Peyer's patch (tissue), 4 donors: ENCODE results near the gene SEC11C. TPM values are rescaled to one million over a fixed set of nuclear protein-coding genes. Genes with fewer than 3 reads are reported as not detected.

Experiments used
- DNase-seq, 3 donors: peaks; one replicate each; pipeline ENCODE4 v3.0.0-alpha.2; 2017 to 2019
- H3K27ac ChIP-seq, 4 donors: fragments of 200-600 bp; sonication (generic); one replicate each; pipeline ENCODE4 v1.5.1; 2016 to 2019
- H3K27me3 ChIP-seq, 2 donors: fragments of 200-600 bp; sonication (generic); one replicate each; pipeline ENCODE4 v1.5.1; 2019
- H3K36me3 ChIP-seq, 3 donors: fragments of 200-600 bp; sonication (generic); one replicate each; pipeline ENCODE4 v1.5.1; 2016 to 2019
- H3K4me1 ChIP-seq, 4 donors: fragments of 200-600 bp; sonication (generic); one replicate each; pipeline ENCODE4 v1.5.1; 2016 to 2019
- H3K4me3 ChIP-seq, 4 donors: fragments of 200-600 bp; sonication (generic); 1 replicate in 3 of 4; 2 replicates in 1 of 4; pipeline ENCODE4 v1.5.1; 2016 to 2019; ENCODE audit warnings: mild to moderate bottlenecking in 1 of 4
- H3K9me3 ChIP-seq, 4 donors: fragments of 200-600 bp; sonication (generic); one replicate each; pipeline ENCODE4 v1.5.1; 2016 to 2019; ENCODE audit warnings: mild to moderate bottlenecking in 1 of 4
- POLR2A ChIP-seq, 2 donors: fragments of 450-650 bp; IDR thresholded peaks; one replicate each; pipeline ENCODE4 v1.5.1; 2017; ENCODE audit warnings: antibody characterized with exemption in 2 of 2, mild to moderate bottlenecking in 2 of 2, moderate library complexity in 2 of 2
- total RNA-seq, 4 donors: library from RNA; depleted of rRNA; stranded (reverse); fragments of >200 nt; gene quantifications; one replicate each; pipeline ENCODE4 v1.1.0, GENCODE V29; 2016
- TF ChIP-seq, protein P1 (sequence below), 6 experiments: fragments of 450-650 bp in 4 of 6; fragments of 200-600 bp in 2 of 6; sonication (generic) in 1 of 6; IDR thresholded peaks; one replicate each; pipeline ENCODE4 v1.5.1; 2017 to 2019; ENCODE audit warnings: antibody characterized with exemption in 6 of 6, mild to moderate bottlenecking in 3 of 6, moderate library complexity in 1 of 6

The SEC11C gene
- total RNA-seq, 4 donors from 2014 or later: 15.7 to 52.9 (median 29.4) TPM

DNA sequence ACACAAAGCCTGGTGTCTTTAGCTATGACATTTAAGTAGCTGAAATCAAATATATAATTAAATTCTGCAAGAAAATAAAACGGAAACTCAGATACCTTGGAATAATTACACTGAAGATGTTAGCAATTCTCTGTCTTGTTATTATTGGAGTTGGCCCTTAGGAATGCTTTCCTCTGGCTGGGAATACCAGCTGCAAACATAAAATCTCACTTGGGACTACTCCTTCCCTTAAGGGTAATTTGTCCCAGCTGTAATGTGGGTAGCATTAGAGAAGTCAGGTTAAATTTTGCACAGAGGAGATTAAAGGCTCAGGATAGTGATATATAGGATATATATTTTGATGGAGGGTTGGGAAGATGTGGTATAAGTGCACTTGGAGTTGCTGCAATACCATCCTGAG, 43.0 kb downstream of the SEC11C start:
- TF ChIP-seq, protein P1, sequence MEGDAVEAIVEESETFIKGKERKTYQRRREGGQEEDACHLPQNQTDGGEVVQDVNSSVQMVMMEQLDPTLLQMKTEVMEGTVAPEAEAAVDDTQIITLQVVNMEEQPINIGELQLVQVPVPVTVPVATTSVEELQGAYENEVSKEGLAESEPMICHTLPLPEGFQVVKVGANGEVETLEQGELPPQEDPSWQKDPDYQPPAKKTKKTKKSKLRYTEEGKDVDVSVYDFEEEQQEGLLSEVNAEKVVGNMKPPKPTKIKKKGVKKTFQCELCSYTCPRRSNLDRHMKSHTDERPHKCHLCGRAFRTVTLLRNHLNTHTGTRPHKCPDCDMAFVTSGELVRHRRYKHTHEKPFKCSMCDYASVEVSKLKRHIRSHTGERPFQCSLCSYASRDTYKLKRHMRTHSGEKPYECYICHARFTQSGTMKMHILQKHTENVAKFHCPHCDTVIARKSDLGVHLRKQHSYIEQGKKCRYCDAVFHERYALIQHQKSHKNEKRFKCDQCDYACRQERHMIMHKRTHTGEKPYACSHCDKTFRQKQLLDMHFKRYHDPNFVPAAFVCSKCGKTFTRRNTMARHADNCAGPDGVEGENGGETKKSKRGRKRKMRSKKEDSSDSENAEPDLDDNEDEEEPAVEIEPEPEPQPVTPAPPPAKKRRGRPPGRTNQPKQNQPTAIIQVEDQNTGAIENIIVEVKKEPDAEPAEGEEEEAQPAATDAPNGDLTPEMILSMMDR (IDR thresholded peaks at IDR 0.05): no peak
- TF ChIP-seq POLR2A (IDR thresholded peaks at IDR 0.05): no peak
- H3K36me3 ChIP-seq: no peaks in the 10 kb centered on the region
- H3K9me3 ChIP-seq: no peaks in the 10 kb centered on the region
- no peaks in the 10 kb centered on the region for H3K27me3 ChIP-seq
- no peak overlapping the region for H3K27ac ChIP-seq
- no peak overlapping the region for H3K4me3 ChIP-seq
- H3K4me1 ChIP-seq: no peaks in the 10 kb centered on the region
- no peak for DNase-seq

DNA sequence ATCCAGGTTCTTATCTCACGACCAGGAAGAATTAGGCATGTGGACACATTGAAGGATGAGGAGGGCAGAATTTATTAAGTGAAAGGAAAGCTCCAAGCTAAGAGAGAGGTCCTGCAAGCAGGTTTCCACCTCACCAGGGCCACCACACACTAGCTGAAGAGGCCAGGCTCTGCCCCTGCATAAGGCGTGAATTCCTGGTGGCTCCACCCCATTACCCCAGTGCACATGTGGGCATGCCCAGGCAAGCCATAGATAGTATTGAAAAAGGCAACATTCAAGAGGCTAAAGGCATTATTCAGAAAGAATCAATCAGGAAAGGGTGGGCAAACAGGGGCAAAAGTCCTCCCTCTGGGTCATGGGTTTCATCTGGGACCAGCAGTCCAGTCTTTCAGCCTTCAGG, 49.3 kb downstream of the SEC11C start:
- no peaks in the 10 kb centered on the region for H3K36me3 ChIP-seq
- TF ChIP-seq, protein P1 (IDR thresholded peaks at IDR 0.05): no peak
- TF ChIP-seq POLR2A (IDR thresholded peaks at IDR 0.05): no peak
- DNase-seq: no peak
- H3K27ac ChIP-seq: no peak overlapping the region
- no peaks in the 10 kb centered on the region for H3K27me3 ChIP-seq
- no peak overlapping the region for H3K4me3 ChIP-seq
- H3K4me1 ChIP-seq: no peaks in the 10 kb centered on the region
- no peaks in the 10 kb centered on the region for H3K9me3 ChIP-seq

DNA sequence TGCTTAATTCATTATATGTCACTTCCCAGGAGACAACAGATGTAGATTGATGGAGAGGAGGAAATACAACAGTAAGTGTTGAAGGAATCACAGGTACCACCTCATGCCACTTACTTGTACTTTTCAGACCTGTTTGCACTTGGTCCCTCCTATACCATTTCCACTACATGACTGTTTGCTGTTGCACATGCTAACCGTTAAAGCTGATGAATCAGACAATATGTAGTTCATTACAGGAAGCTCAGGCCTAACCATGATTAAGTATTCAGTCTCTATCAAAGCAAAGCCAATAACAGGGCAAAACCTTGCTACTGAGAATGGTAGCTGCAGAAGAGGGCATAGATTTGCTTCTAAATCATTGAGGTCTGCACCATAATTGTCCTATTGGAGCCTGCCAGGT, 50.1 kb downstream of the SEC11C start:
- no peak for DNase-seq
- H3K27me3 ChIP-seq: no peaks in the 10 kb centered on the region
- no peaks in the 10 kb centered on the region for H3K4me1 ChIP-seq
- no peak overlapping the region for H3K27ac ChIP-seq
- no peaks in the 10 kb centered on the region for H3K9me3 ChIP-seq
- TF ChIP-seq POLR2A (IDR thresholded peaks at IDR 0.05): no peak
- TF ChIP-seq, protein P1 (IDR thresholded peaks at IDR 0.05): no peak
- no peaks in the 10 kb centered on the region for H3K36me3 ChIP-seq
- no peak overlapping the region for H3K4me3 ChIP-seq

DNA sequence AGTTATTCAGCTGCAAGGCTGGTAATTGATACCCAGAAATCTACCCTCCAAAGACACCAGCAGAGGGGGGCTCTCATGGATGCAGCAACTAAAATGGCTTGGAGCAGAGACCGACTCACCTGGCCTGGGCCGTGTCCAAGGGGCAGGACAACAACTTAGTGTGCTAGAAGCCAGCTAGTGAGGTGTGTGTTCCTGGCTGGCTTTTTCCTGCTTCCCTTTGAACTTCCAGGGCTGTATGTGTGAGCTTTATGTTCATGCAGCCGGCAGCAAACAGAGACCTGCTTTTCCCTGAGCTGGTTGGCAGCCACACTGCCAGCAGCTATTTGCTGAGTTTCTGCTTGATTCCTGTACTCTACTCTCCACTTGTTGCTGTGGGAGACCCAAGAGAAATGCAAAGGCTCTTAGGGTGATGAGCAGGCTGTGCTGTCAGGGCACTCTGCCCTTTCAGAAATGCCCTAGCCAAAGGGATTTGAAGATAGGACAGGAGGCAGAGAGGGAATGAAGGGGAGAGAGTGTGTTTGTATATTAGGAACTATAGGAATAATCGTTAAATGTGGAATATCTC, 56.6 kb downstream of the SEC11C start:
- Histone ChIP-seq H3K4me1 (no peaks in the 10 kb centered on the region), H3K27me3 (no peaks in the 10 kb centered on the region), H3K9me3 (no peaks in the 10 kb centered on the region), H3K36me3 (no peaks in the 10 kb centered on the region), H3K27ac (no peak overlapping the region), H3K4me3 (no peak overlapping the region)
- TF ChIP-seq, protein P1 (IDR thresholded peaks at IDR 0.05): no peak
- TF ChIP-seq POLR2A (IDR thresholded peaks at IDR 0.05): no peak
- DNase-seq: no peak

DNA sequence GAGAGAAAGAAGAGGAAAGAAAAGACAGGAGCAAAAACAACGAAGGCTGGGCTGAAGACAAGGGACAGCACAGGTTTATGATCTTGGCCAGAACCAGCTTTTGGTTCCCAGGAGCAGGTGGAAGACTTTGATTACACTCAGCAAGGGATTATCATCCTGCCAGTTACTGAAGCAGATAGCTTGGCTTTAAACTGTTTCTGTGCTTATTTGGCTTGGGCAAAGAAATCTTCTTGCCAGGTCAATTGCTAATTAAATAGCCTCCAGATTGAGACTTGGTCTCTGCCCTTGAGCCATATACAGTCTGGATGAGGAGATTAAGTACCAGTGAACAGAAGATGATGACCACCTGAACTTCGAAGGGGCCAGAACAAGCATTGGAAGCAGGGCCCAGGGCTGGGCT, 58.0 kb downstream of the SEC11C start:
- no peaks in the 10 kb centered on the region for H3K36me3 ChIP-seq
- no peaks in the 10 kb centered on the region for H3K9me3 ChIP-seq
- TF ChIP-seq, protein P1 (IDR thresholded peaks at IDR 0.05): no peak
- TF ChIP-seq POLR2A (IDR thresholded peaks at IDR 0.05): no peak
- H3K4me3 ChIP-seq: no peak overlapping the region
- no peaks in the 10 kb centered on the region for H3K4me1 ChIP-seq
- no peak for DNase-seq
- H3K27ac ChIP-seq: no peak overlapping the region
- no peaks in the 10 kb centered on the region for H3K27me3 ChIP-seq

DNA sequence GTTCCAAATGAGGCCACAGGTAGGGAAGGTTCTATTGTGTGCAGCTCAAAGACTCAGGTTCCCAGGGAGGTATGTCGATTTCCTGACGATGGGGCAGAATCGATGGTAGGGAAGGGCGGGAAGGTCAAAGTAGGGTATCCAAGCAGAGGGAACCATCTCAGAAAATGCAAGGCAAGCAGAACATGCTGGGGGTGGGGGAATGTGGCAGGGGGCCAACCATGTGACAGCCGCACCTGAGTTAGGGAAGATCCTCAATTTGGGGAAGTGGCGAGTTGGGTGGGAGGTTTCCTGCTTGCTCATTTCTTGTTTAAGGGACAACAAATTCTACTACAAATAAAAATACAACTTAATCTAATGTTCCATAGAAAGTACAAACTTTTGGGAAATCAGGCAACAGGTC, 58.5 kb downstream of the SEC11C start:
- Histone ChIP-seq H3K4me1 (no peaks in the 10 kb centered on the region), H3K27ac (no peak overlapping the region), H3K27me3 (no peaks in the 10 kb centered on the region), H3K4me3 (no peak overlapping the region), H3K9me3 (no peaks in the 10 kb centered on the region), H3K36me3 (no peaks in the 10 kb centered on the region)
- no peak for DNase-seq
- TF ChIP-seq, protein P1 (IDR thresholded peaks at IDR 0.05): no peak
- TF ChIP-seq POLR2A (IDR thresholded peaks at IDR 0.05): no peak
